GM12878 (cell line): Measurements from ENCODE around the gene LUZP2.

ENCODE experiments used
- CHD2 ChIP-seq: IDR thresholded peaks from 2 replicates; pipeline ENCODE4 v1.6.1; 2011; ENCODE audit warnings: low read depth, low read length, improper control_type of control experiment, borderline replicate concordance
- CREM ChIP-seq: IDR thresholded peaks from 2 replicates; pipeline ENCODE4 v1.6.1; 2014; ENCODE audit warnings: antibody characterized with exemption, low read depth
- EZH2 ChIP-seq: IDR thresholded peaks from 2 replicates; pipeline ENCODE4 v1.6.1; 2012; ENCODE audit warnings: low read depth, mild to moderate bottlenecking, control low read depth, inconsistent platforms, low read length, borderline replicate concordance; ENCODE audit not compliant: control insufficient read depth
- KDM1A ChIP-seq: fragments of 200-600 bp; sonication (generic); IDR thresholded peaks from 2 replicates; pipeline ENCODE4 v1.6.1; 2016; ENCODE audit warnings: borderline replicate concordance
- PAX8 ChIP-seq: fragments of 450-650 bp; IDR thresholded peaks from 2 replicates; pipeline ENCODE4 v1.6.1; 2017; ENCODE audit warnings: mild to moderate bottlenecking, moderate library complexity
- POLR2A ChIP-seq: IDR thresholded peaks from 2 replicates; pipeline ENCODE4 v1.6.1; 2011; ENCODE audit warnings: low read depth, mild to moderate bottlenecking, low read length
- POLR2AphosphoS5 ChIP-seq: IDR thresholded peaks from 2 replicates; pipeline ENCODE4 v1.6.1; 2011; ENCODE audit warnings: mild to moderate bottlenecking, low read length, inconsistent platforms
- SP1 ChIP-seq: IDR thresholded peaks from one replicate; pipeline ENCODE4 v1.6.1; 2011; ENCODE audit warnings: low read depth, low read length
- STAT3 ChIP-seq: IDR thresholded peaks from 2 replicates; pipeline ENCODE4 v1.6.1; 2011; ENCODE audit warnings: low read depth, low read length, improper control_type of control experiment
- TCF7 ChIP-seq: IDR thresholded peaks from 2 replicates; pipeline ENCODE4 v1.6.1; 2014; ENCODE audit warnings: antibody characterized with exemption, borderline replicate concordance
- TF ChIP-seq, protein P1 (sequence below), 3 experiments: IDR thresholded peaks in 2 of 3; conservative IDR thresholded peaks in 1 of 3; 2 replicates each; pipeline ENCODE4 v1.5.1; 2011; ENCODE audit warnings: low read depth in 3 of 3, low read length in 3 of 3, mild to moderate bottlenecking in 3 of 3, control low read depth in 2 of 3, moderate library complexity in 2 of 3, inconsistent platforms in 1 of 3, mixed read lengths in 1 of 3; ENCODE audit not compliant: control insufficient read depth in 2 of 3, insufficient read depth in 1 of 3; ENCODE audit errors: extremely low read depth in 1 of 3
- TF ChIP-seq, protein P2 (sequence below): IDR thresholded peaks from 2 replicates; pipeline ENCODE4 v1.6.1; 2011; ENCODE audit warnings: low read depth, low read length, improper control_type of control experiment, borderline replicate concordance
- TF ChIP-seq, protein P3 (sequence below): fragments of 450-650 bp; IDR thresholded peaks from 2 replicates; pipeline ENCODE4 v1.6.1; 2014; ENCODE audit warnings: mild to moderate bottlenecking

- TF ChIP-seq CREM (no peak), EZH2 (no peak), POLR2AphosphoS5 (no peak), SP1 (no peak), STAT3 (no peak), KDM1A (no peak), POLR2A (no peak), PAX8 (no peak), TCF7 (no peak), CHD2 (no peak)
- TF ChIP-seq, protein P1, sequence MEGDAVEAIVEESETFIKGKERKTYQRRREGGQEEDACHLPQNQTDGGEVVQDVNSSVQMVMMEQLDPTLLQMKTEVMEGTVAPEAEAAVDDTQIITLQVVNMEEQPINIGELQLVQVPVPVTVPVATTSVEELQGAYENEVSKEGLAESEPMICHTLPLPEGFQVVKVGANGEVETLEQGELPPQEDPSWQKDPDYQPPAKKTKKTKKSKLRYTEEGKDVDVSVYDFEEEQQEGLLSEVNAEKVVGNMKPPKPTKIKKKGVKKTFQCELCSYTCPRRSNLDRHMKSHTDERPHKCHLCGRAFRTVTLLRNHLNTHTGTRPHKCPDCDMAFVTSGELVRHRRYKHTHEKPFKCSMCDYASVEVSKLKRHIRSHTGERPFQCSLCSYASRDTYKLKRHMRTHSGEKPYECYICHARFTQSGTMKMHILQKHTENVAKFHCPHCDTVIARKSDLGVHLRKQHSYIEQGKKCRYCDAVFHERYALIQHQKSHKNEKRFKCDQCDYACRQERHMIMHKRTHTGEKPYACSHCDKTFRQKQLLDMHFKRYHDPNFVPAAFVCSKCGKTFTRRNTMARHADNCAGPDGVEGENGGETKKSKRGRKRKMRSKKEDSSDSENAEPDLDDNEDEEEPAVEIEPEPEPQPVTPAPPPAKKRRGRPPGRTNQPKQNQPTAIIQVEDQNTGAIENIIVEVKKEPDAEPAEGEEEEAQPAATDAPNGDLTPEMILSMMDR (IDR thresholded peaks at IDR 0.05 in 2 of 3, conservative IDR thresholded peaks at IDR 0.05 in 1 of 3; ENCODE audit: control insufficient read depth in 2 of 3, extremely low read depth in 1 of 3, insufficient read depth in 1 of 3, low read depth in 3 of 3, low read length in 3 of 3) = no peak
- TF ChIP-seq, protein P2, sequence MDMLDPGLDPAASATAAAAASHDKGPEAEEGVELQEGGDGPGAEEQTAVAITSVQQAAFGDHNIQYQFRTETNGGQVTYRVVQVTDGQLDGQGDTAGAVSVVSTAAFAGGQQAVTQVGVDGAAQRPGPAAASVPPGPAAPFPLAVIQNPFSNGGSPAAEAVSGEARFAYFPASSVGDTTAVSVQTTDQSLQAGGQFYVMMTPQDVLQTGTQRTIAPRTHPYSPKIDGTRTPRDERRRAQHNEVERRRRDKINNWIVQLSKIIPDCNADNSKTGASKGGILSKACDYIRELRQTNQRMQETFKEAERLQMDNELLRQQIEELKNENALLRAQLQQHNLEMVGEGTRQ = no peak
- TF ChIP-seq, protein P3, sequence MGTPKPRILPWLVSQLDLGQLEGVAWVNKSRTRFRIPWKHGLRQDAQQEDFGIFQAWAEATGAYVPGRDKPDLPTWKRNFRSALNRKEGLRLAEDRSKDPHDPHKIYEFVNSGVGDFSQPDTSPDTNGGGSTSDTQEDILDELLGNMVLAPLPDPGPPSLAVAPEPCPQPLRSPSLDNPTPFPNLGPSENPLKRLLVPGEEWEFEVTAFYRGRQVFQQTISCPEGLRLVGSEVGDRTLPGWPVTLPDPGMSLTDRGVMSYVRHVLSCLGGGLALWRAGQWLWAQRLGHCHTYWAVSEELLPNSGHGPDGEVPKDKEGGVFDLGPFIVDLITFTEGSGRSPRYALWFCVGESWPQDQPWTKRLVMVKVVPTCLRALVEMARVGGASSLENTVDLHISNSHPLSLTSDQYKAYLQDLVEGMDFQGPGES = no peak
Observed at GRCh38 chr11:24653901-24654300, 157.0 kb downstream of the LUZP2 start.
